H9 (cell line): Measurements from ENCODE around the gene SOCS1. TPM values are rescaled to one million over a fixed set of nuclear protein-coding genes. Genes with fewer than 3 reads are reported as not detected.

ENCODE experiments used
- DNase-seq: peaks from one replicate; pipeline ENCODE4 v3.0.0-alpha.2; 2017
- H2AFZ ChIP-seq: one replicate; pipeline ENCODE4 v1.6.1; 2013; ENCODE audit warnings: mild to moderate bottlenecking, low read length, control low read depth, moderate library complexity
- H2AK5ac ChIP-seq: 2 replicates; pipeline ENCODE4 v1.6.1; 2013; ENCODE audit warnings: low read length, control low read depth, mixed read lengths; ENCODE audit not compliant: insufficient read length
- H2BK120ac ChIP-seq: one replicate; pipeline ENCODE4 v1.6.1; 2013; ENCODE audit warnings: low read depth, mild to moderate bottlenecking, low read length, control low read depth, inconsistent platforms; ENCODE audit not compliant: poor library complexity, severe bottlenecking
- H2BK12ac ChIP-seq: 2 replicates; pipeline ENCODE4 v1.6.1; 2013; ENCODE audit warnings: low read length, control low read depth, mixed read lengths, low read depth; ENCODE audit not compliant: insufficient read length
- H2BK15ac ChIP-seq: 2 replicates; pipeline ENCODE4 v1.6.1; 2013; ENCODE audit warnings: low read depth, low read length, control low read depth
- H2BK20ac ChIP-seq: one replicate; pipeline ENCODE4 v1.6.1; 2013; ENCODE audit warnings: low read depth, mild to moderate bottlenecking, low read length, control low read depth, inconsistent platforms; ENCODE audit not compliant: poor library complexity, severe bottlenecking
- H2BK5ac ChIP-seq: 2 replicates; pipeline ENCODE4 v1.6.1; 2013; ENCODE audit warnings: low read length, control low read depth, mixed read lengths; ENCODE audit not compliant: insufficient read length
- H3K14ac ChIP-seq: 2 replicates; pipeline ENCODE4 v1.6.1; 2013; ENCODE audit warnings: low read length, control low read depth; ENCODE audit not compliant: insufficient read depth
- H3K18ac ChIP-seq: 2 replicates; pipeline ENCODE4 v1.6.1; 2013; ENCODE audit warnings: low read depth, mild to moderate bottlenecking, mixed read lengths, low read length, control low read depth; ENCODE audit not compliant: insufficient read length
- H3K23ac ChIP-seq: 2 replicates; pipeline ENCODE4 v1.6.1; 2013; ENCODE audit warnings: low read length, control low read depth, mixed read lengths, low read depth; ENCODE audit not compliant: insufficient read length
- H3K23me2 ChIP-seq: 2 replicates; pipeline ENCODE4 v1.6.1; 2013; ENCODE audit warnings: low read depth, mild to moderate bottlenecking, mixed read lengths, low read length, control low read depth; ENCODE audit not compliant: insufficient read length, poor library complexity, severe bottlenecking
- H3K27ac ChIP-seq: 2 replicates; pipeline ENCODE4 v1.5.1; 2013; ENCODE audit warnings: low read length, control low read depth, mixed read lengths, low read depth; ENCODE audit not compliant: insufficient read length
- H3K27me3 ChIP-seq: 2 replicates; pipeline ENCODE4 v1.6.1; 2013; ENCODE audit warnings: low read length, control low read depth, inconsistent platforms; ENCODE audit not compliant: insufficient read depth
- H3K4ac ChIP-seq: 2 replicates; pipeline ENCODE4 v1.6.1; 2013; ENCODE audit warnings: low read depth, mild to moderate bottlenecking, control low read depth, inconsistent platforms, low read length, moderate library complexity
- H3K4me1 ChIP-seq: 2 replicates; pipeline ENCODE4 v1.6.1; 2013; ENCODE audit warnings: low read length, control low read depth, inconsistent platforms; ENCODE audit not compliant: insufficient read depth
- H3K4me2 ChIP-seq: 2 replicates; pipeline ENCODE4 v1.6.1; 2013; ENCODE audit warnings: low read length, control low read depth, mixed read lengths; ENCODE audit not compliant: insufficient read length, insufficient read depth
- H3K56ac ChIP-seq: 2 replicates; pipeline ENCODE4 v1.6.1; 2013; ENCODE audit warnings: low read depth, mild to moderate bottlenecking, mixed read lengths, low read length, control low read depth; ENCODE audit not compliant: insufficient read length
- H3K79me1 ChIP-seq: 2 replicates; pipeline ENCODE4 v1.6.1; 2013; ENCODE audit warnings: low read depth, mild to moderate bottlenecking, moderate library complexity, low read length, control low read depth, inconsistent platforms; ENCODE audit not compliant: insufficient read depth, poor library complexity, severe bottlenecking
- H3K79me2 ChIP-seq: 2 replicates; pipeline ENCODE4 v1.6.1; 2013; ENCODE audit warnings: low read length, control low read depth, inconsistent platforms; ENCODE audit not compliant: insufficient read depth
- H3K9ac ChIP-seq: 2 replicates; pipeline ENCODE4 v1.6.1; 2013; ENCODE audit warnings: low read length, control low read depth, mixed read lengths; ENCODE audit not compliant: insufficient read length; ENCODE audit errors: extremely low read depth
- H3K9me3 ChIP-seq: one replicate; pipeline ENCODE4 v1.6.1; 2013; ENCODE audit warnings: low read depth, low read length, inconsistent platforms; ENCODE audit not compliant: control insufficient read depth
- H3T11ph ChIP-seq: one replicate; pipeline ENCODE4 v1.6.1; 2013; ENCODE audit warnings: mild to moderate bottlenecking, low read length, control low read depth, inconsistent platforms
- H4K20me1 ChIP-seq: one replicate; pipeline ENCODE4 v1.6.1; 2013; ENCODE audit not compliant: control insufficient read depth, insufficient read length, insufficient read depth
- H4K5ac ChIP-seq: 2 replicates; pipeline ENCODE4 v1.6.1; 2013; ENCODE audit warnings: low read depth, mild to moderate bottlenecking, mixed read lengths, low read length, control low read depth; ENCODE audit not compliant: insufficient read length
- H4K8ac ChIP-seq: replicated peaks from 2 replicates; pipeline ENCODE4 v1.6.1; 2013; ENCODE audit warnings: low read length, control low read depth, mixed read lengths, low read depth; ENCODE audit not compliant: insufficient read length
- H4K91ac ChIP-seq: 2 replicates; pipeline ENCODE4 v1.6.1; 2013; ENCODE audit warnings: low read depth, mild to moderate bottlenecking, moderate library complexity, mixed read lengths, low read length, control low read depth; ENCODE audit not compliant: insufficient read length
- H3K27ac Mint-ChIP-seq, 3 experiments: 2 replicates in 2 of 3; 3 replicates in 1 of 3; pipeline ENCODE4 v1.8.0; 2020 to 2021; ENCODE audit warnings: mixed read lengths in 3 of 3, mild to moderate bottlenecking in 1 of 3, moderate library complexity in 1 of 3
- H3K27me3 Mint-ChIP-seq: 2 replicates; pipeline ENCODE4 v1.8.0; 2021; ENCODE audit warnings: low read depth, mild to moderate bottlenecking, moderate library complexity, mixed read lengths
- H3K36me3 Mint-ChIP-seq, 3 experiments: 2 replicates in 2 of 3; 3 replicates in 1 of 3; pipeline ENCODE4 v1.8.0; 2020 to 2021; ENCODE audit warnings: low read depth in 3 of 3, mixed read lengths in 3 of 3; ENCODE audit not compliant: insufficient read depth in 1 of 3
- H3K4me1 Mint-ChIP-seq, 2 experiments: 2 replicates each; pipeline ENCODE4 v1.8.0; 2020; ENCODE audit warnings: mixed read lengths in 2 of 2
- H3K4me3 Mint-ChIP-seq, 2 experiments: 2 replicates in 1 of 2; 3 replicates in 1 of 2; pipeline ENCODE4 v1.8.0; 2020 to 2021; ENCODE audit warnings: mild to moderate bottlenecking in 2 of 2, mixed read lengths in 2 of 2, moderate library complexity in 1 of 2
- H3K9me3 Mint-ChIP-seq, 2 experiments: 2 replicates in 1 of 2; 3 replicates in 1 of 2; pipeline ENCODE4 v1.8.0; 2020; ENCODE audit warnings: mild to moderate bottlenecking in 2 of 2, mixed read lengths in 2 of 2, moderate library complexity in 1 of 2
- WGBS: extraction: QIAGEN DNeasy Blood & Tissue Kit; methylation state at CpG from one replicate; pipeline ENCODE4 v1.1.7; 2013; ENCODE audit warnings: missing lambda C conversion rate, low lambda C conversion rate, mixed read lengths; ENCODE audit not compliant: insufficient read length; ENCODE audit errors: extremely low coverage; 5-methylcytosine and 5-hydroxymethylcytosine counted together
- total RNA-seq: library from RNA; stranded (reverse); gene quantifications from 2 replicates; pipeline ENCODE4 v1.2.1, GENCODE V29; 2021
- TF ChIP-seq, protein P1 (sequence below): fragments of 200-600 bp; sonication (generic); conservative IDR thresholded peaks from 3 replicates; pipeline ENCODE4 v1.8.0; 2021; ENCODE audit warnings: antibody characterized with exemption, mild to moderate bottlenecking

SOCS1 gene
- total RNA-seq, 1 experiment from 2014 or later = 11.0 TPM

DNA sequence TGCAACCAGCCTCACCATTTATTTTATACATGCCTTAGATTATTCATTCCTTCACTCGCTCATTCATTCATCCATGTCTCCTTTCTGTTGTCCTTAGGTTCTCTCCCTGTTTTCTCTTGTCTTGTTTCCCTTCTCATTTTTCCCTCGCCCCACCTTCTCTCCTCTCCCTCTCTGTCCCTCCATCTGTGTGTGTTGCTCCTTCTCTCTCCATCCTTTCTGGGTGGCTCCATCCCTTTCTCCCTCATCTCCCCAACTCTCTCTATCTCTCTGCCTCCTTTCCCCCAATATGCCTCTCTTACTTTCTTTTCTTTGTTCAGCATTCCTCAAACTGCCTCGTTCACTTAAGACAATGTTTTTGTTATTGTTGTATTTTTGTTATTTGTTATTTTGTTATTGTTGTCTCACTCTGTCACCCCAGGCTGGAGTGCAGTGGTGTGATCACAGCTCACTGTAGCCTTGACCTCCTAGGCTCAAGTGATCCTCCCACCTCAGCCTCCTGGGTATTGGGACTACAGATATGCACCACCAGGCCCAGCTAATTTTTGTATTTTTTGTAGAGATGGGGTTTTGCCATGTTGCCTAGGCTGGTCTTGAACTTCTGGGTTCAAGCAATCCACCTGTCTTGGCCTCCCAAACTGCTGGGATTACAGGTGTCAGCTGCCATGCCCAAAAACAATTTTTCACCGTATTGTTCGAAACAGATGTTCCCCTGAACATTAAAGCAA, 14.4 kb downstream of the SOCS1 start:
- no peaks in the 10 kb centered on the region for H3K27me3 ChIP-seq
- no peak overlapping the region for H2BK15ac ChIP-seq
- no peak overlapping the region for H3K9ac ChIP-seq
- H3K36me3 Mint-ChIP-seq = no peaks in the 10 kb centered on the region
- no peak overlapping the region for H3K27ac ChIP-seq
- H3K27me3 Mint-ChIP-seq = peaks cover 1% of the 10 kb centered on the region; the same call in 1 of the 2 replicates
- no peak overlapping the region for H2BK20ac ChIP-seq
- H3K79me2 ChIP-seq = no peaks in the 10 kb centered on the region
- no peak overlapping the region for H3K4me3 Mint-ChIP-seq
- no peak overlapping the region for H4K8ac ChIP-seq
- H3K56ac ChIP-seq = no peak overlapping the region
- H2AFZ ChIP-seq = no peak overlapping the region
- DNase-seq = no peak
- H3K27ac Mint-ChIP-seq = no peak overlapping the region
- no peak overlapping the region for H4K91ac ChIP-seq
- H2BK12ac ChIP-seq = no peak overlapping the region
- no peaks in the 10 kb centered on the region for H3K23me2 ChIP-seq
- no peaks in the 10 kb centered on the region for H3K9me3 Mint-ChIP-seq
- H3K4me1 ChIP-seq = no peaks in the 10 kb centered on the region
- H3K4me2 ChIP-seq = no peak overlapping the region
- TF ChIP-seq, protein P1, sequence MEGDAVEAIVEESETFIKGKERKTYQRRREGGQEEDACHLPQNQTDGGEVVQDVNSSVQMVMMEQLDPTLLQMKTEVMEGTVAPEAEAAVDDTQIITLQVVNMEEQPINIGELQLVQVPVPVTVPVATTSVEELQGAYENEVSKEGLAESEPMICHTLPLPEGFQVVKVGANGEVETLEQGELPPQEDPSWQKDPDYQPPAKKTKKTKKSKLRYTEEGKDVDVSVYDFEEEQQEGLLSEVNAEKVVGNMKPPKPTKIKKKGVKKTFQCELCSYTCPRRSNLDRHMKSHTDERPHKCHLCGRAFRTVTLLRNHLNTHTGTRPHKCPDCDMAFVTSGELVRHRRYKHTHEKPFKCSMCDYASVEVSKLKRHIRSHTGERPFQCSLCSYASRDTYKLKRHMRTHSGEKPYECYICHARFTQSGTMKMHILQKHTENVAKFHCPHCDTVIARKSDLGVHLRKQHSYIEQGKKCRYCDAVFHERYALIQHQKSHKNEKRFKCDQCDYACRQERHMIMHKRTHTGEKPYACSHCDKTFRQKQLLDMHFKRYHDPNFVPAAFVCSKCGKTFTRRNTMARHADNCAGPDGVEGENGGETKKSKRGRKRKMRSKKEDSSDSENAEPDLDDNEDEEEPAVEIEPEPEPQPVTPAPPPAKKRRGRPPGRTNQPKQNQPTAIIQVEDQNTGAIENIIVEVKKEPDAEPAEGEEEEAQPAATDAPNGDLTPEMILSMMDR = no peak
- no peak overlapping the region for H3K14ac ChIP-seq
- no peak overlapping the region for H2BK120ac ChIP-seq
- H3K79me1 ChIP-seq = no peaks in the 10 kb centered on the region
- no CpG with 5 or more reads among the region's 5 CpGs for WGBS
- H3T11ph ChIP-seq = no peak overlapping the region
- H3K4ac ChIP-seq = no peak overlapping the region
- no peak overlapping the region for H3K23ac ChIP-seq
- peaks cover 4 to 5% of the 10 kb centered on the region in 2 experiments; a peak in 2 of 4 replicates for H3K4me1 Mint-ChIP-seq
- no peaks in the 10 kb centered on the region for H4K20me1 ChIP-seq
- H3K18ac ChIP-seq = no peak overlapping the region
- H2BK5ac ChIP-seq = no peak overlapping the region
- H4K5ac ChIP-seq = no peak overlapping the region
- H2AK5ac ChIP-seq = no peak overlapping the region
- H3K9me3 ChIP-seq = no peaks in the 10 kb centered on the region
